ENCODE results near the gene ASPRV1. TPM values are rescaled to one million over a fixed set of nuclear protein-coding genes. Genes with fewer than 3 reads are reported as not detected.

ASPRV1 gene
- total RNA-seq, 2 donors from 2014 or later: 1.8 to 3.2 TPM

- Histone ChIP-seq H3K27ac (peak overlapping the region; percentile 62 to 72), H3K9me3 (no peaks in the 10 kb centered on the region), H3K36me3 (peaks cover 11% of the 10 kb centered on the region), H3K27me3 (replicated peaks; ENCODE audit: insufficient read depth) (no peaks in the 10 kb centered on the region), H3K4me1 (ENCODE audit: control insufficient read depth in 1 of 2, low read depth in 2 of 2) (peaks cover 24 to 32% of the 10 kb centered on the region in 2 donors), H3K4me3 (no peak overlapping the region)
- ATAC-seq (ENCODE audit: insufficient number of reproducible peaks, low FRiP score, low read depth) (no peak), DNase-seq (ENCODE audit: low spot score) (no peak)
- no peak for TF ChIP-seq CTCF (IDR thresholded peaks at IDR 0.05)
Observed at GRCh38 chr2:69931832-69932595, 29.4 kb downstream of the ASPRV1 start.

- Histone ChIP-seq H3K27me3 (replicated peaks; ENCODE audit: insufficient read depth) (no peaks in the 10 kb centered on the region), H3K27ac (no peak overlapping the region), H3K4me1 (ENCODE audit: control insufficient read depth in 1 of 2, low read depth in 2 of 2) (peaks cover 3 to 5% of the 10 kb centered on the region in 2 donors), H3K4me3 (no peak overlapping the region), H3K36me3 (peaks cover 14% of the 10 kb centered on the region), H3K9me3 (no peaks in the 10 kb centered on the region)
- TF ChIP-seq CTCF (IDR thresholded peaks at IDR 0.05): no peak
- ATAC-seq (ENCODE audit: insufficient number of reproducible peaks, low FRiP score, low read depth) (no peak), DNase-seq (ENCODE audit: low spot score) (no peak)
Observed at GRCh38 chr2:69926849-69927515, 34.4 kb downstream of the ASPRV1 start.

GRCh38 chr2:69923116-69923515, 38.3 kb downstream of the ASPRV1 start:
- no peak for DNase-seq (ENCODE audit: low spot score)
- no peak for ATAC-seq (ENCODE audit: insufficient number of reproducible peaks, low FRiP score, low read depth)
- Histone ChIP-seq H3K27me3 (replicated peaks; ENCODE audit: insufficient read depth) (no peaks in the 10 kb centered on the region), H3K9me3 (no peaks in the 10 kb centered on the region), H3K27ac (no peak overlapping the region), H3K4me1 (ENCODE audit: control insufficient read depth in 1 of 2, low read depth in 2 of 2) (peaks cover 7 to 9% of the 10 kb centered on the region in 2 donors), H3K36me3 (peaks cover 29% of the 10 kb centered on the region), H3K4me3 (no peak overlapping the region)
- TF ChIP-seq CTCF (IDR thresholded peaks at IDR 0.05): no peak

GRCh38 chr2:69918401-69918800, 43.0 kb downstream of the ASPRV1 start:
- H3K27me3 ChIP-seq (replicated peaks; ENCODE audit: insufficient read depth): no peaks in the 10 kb centered on the region
- H3K4me3 ChIP-seq: peak overlapping the region; percentile 41
- H3K36me3 ChIP-seq: peaks cover 24% of the 10 kb centered on the region
- no peak for TF ChIP-seq CTCF (IDR thresholded peaks at IDR 0.05)
- H3K9me3 ChIP-seq: no peaks in the 10 kb centered on the region
- H3K4me1 ChIP-seq (ENCODE audit: control insufficient read depth in 1 of 2, low read depth in 2 of 2): peaks cover 26 to 41% of the 10 kb centered on the region in 2 donors
- peak overlapping the region; percentile 60 to 93 for H3K27ac ChIP-seq
- no peak for DNase-seq (ENCODE audit: low spot score)
- no peak for ATAC-seq (ENCODE audit: insufficient number of reproducible peaks, low FRiP score, low read depth)

GRCh38 chr2:69917852-69918251, 43.6 kb downstream of the ASPRV1 start:
- Histone ChIP-seq H3K4me1 (ENCODE audit: control insufficient read depth in 1 of 2, low read depth in 2 of 2) (peaks cover 26 to 41% of the 10 kb centered on the region in 2 donors), H3K27me3 (replicated peaks; ENCODE audit: insufficient read depth) (no peaks in the 10 kb centered on the region), H3K36me3 (peaks cover 19% of the 10 kb centered on the region), H3K9me3 (no peaks in the 10 kb centered on the region), H3K4me3 (peak overlapping the region; percentile 41), H3K27ac (peak overlapping the region; percentile 60 to 93)
- ATAC-seq (ENCODE audit: insufficient number of reproducible peaks, low FRiP score, low read depth) (peak; percentile 58), DNase-seq (ENCODE audit: low spot score) (no peak)
- no peak for TF ChIP-seq CTCF (IDR thresholded peaks at IDR 0.05)

All from thoracic aorta (tissue), 2 donors.